Esophagus muscularis mucosa (tissue), 4 donors: ENCODE measurements around the gene HIGD1A. TPM values are rescaled to one million over a fixed set of nuclear protein-coding genes. Genes with fewer than 3 reads are reported as not detected.

Experiments used
- DNase-seq: peaks from one replicate; pipeline ENCODE4 v3.0.0-alpha.2; 2017; ENCODE audit errors: extremely low spot score
- H3K27ac ChIP-seq, 4 donors: fragments of 200-600 bp; sonication (generic); replicated peaks in 1 of 4; 1 replicate in 3 of 4; 2 replicates in 1 of 4; pipeline ENCODE4 v1.5.1; 2016 to 2019; ENCODE audit warnings: mild to moderate bottlenecking in 1 of 4
- H3K27me3 ChIP-seq, 4 donors: fragments of 200-600 bp; sonication (generic); one replicate each; pipeline versions ENCODE4 v1.5.1 to v1.6.0; 2016 to 2019
- H3K36me3 ChIP-seq, 4 donors: fragments of 200-600 bp; sonication (generic); one replicate each; pipeline ENCODE4 v1.5.1; 2016 to 2019
- H3K4me1 ChIP-seq, 4 donors: fragments of 200-600 bp; sonication (generic); one replicate each; pipeline ENCODE4 v1.5.1; 2016 to 2019
- H3K4me3 ChIP-seq, 4 donors: fragments of 200-600 bp; sonication (generic); 1 replicate in 2 of 4; 2 replicates in 2 of 4; pipeline ENCODE4 v1.5.1; 2016 to 2019; ENCODE audit warnings: mild to moderate bottlenecking in 4 of 4, moderate library complexity in 1 of 4
- H3K9me3 ChIP-seq, 4 donors: fragments of 200-600 bp; sonication (generic); 1 replicate in 3 of 4; 2 replicates in 1 of 4; pipeline ENCODE4 v1.5.1; 2016 to 2019
- EP300 ChIP-seq: sonication (generic); formaldehyde crosslinking; IDR thresholded peaks from one replicate; pipeline ENCODE4 v1.6.1; 2017; ENCODE audit warnings: antibody characterized with exemption
- POLR2A ChIP-seq: fragments of 450-650 bp; IDR thresholded peaks from one replicate; pipeline ENCODE4 v1.6.1; 2017; ENCODE audit warnings: antibody characterized with exemption, moderate library complexity, mild to moderate bottlenecking, low read depth
- POLR2AphosphoS5 ChIP-seq, 2 donors: sonication (generic); formaldehyde crosslinking; IDR thresholded peaks; one replicate each; pipeline ENCODE4 v1.6.1; 2017; ENCODE audit warnings: antibody characterized with exemption in 2 of 2
- WGBS: methylation state at CpG from one replicate; pipeline ENCODE4 v1.1.5; 2018; 5-methylcytosine and 5-hydroxymethylcytosine counted together
- intact Hi-C: fragments of 100-400 bp; cut with DNase I; formaldehyde crosslinking; loops from one replicate; pipeline ENCODE4 v1.15.1; 2023
- total RNA-seq, 4 donors: library from RNA; depleted of rRNA; stranded (reverse); fragments of >200 nt; gene quantifications; one replicate each; pipeline versions ENCODE4 v1.1.0 to v1.2.1, GENCODE V29; 2016
- TF ChIP-seq, protein P1 (sequence below), 3 experiments: fragments of 200-600 bp in 2 of 3; fragments of 450-650 bp in 1 of 3; sonication (generic) in 2 of 3; IDR thresholded peaks; one replicate each; pipeline ENCODE4 v1.5.1; 2017 to 2019; ENCODE audit warnings: antibody characterized with exemption in 3 of 3, mild to moderate bottlenecking in 2 of 3, moderate library complexity in 1 of 3

Gene HIGD1A
- total RNA-seq, 4 donors from 2014 or later = 161 to 407 (median 272) TPM

DNA sequence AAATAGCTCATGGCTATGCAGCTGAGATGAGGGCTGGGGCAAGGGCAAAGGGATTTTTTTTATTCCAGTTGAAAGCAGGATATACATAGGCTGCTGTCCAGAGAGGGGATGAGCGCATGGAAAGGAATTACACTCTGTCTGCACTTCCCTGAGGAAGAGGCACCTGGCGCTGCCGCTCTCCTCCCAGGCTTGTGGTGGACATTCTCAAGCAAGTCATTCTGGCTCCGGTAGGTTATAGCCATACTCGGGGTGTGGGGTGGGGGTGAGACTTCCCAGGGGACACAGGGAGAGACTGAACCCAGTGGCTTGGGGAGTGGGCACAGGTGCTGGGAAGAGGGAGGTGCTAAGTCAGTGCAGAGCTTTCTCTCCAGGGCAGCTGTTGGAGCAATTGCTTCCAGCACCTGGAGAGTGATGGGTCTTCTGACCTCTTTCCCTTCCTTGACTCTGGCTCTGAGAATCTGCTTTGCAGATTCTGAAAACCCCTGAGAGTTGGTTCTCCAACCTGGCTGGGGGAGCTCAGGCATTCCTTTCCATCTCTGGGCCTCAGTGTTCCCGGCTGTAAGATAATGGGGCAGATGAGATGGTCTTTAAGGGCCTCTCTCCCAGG is 47.0 kb upstream of the HIGD1A start:
- TF ChIP-seq EP300 = no peak
- no peaks in the 10 kb centered on the region for H3K36me3 ChIP-seq
- intact Hi-C loops = no loop called here
- WGBS = 86% methylated on average over 6 of the region's 6 CpGs
- peak overlapping the region in 1 of 4 donors; percentile 11 for H3K27ac ChIP-seq
- DNase-seq = no peak
- H3K9me3 ChIP-seq = no peaks in the 10 kb centered on the region
- H3K4me3 ChIP-seq = no peak overlapping the region
- no peaks in the 10 kb centered on the region for H3K27me3 ChIP-seq
- H3K4me1 ChIP-seq = peaks cover 14 to 28% (median 26%) of the 10 kb centered on the region in 4 donors

GRCh38 chr3:42850263-42850662 is 46.0 kb upstream of the HIGD1A start:
- Histone ChIP-seq H3K27ac (no peak overlapping the region), H3K9me3 (no peaks in the 10 kb centered on the region), H3K4me1 (peaks cover 19 to 39% (median 37%) of the 10 kb centered on the region in 4 donors), H3K36me3 (no peaks in the 10 kb centered on the region), H3K27me3 (no peaks in the 10 kb centered on the region), H3K4me3 (no peak overlapping the region)
- 96% methylated on average over 3 of the region's 3 CpGs for WGBS
- intact Hi-C loops = no loop called here
- TF ChIP-seq, protein P1, sequence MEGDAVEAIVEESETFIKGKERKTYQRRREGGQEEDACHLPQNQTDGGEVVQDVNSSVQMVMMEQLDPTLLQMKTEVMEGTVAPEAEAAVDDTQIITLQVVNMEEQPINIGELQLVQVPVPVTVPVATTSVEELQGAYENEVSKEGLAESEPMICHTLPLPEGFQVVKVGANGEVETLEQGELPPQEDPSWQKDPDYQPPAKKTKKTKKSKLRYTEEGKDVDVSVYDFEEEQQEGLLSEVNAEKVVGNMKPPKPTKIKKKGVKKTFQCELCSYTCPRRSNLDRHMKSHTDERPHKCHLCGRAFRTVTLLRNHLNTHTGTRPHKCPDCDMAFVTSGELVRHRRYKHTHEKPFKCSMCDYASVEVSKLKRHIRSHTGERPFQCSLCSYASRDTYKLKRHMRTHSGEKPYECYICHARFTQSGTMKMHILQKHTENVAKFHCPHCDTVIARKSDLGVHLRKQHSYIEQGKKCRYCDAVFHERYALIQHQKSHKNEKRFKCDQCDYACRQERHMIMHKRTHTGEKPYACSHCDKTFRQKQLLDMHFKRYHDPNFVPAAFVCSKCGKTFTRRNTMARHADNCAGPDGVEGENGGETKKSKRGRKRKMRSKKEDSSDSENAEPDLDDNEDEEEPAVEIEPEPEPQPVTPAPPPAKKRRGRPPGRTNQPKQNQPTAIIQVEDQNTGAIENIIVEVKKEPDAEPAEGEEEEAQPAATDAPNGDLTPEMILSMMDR (IDR thresholded peaks at IDR 0.05) = no peak
- TF ChIP-seq POLR2A (no peak), POLR2AphosphoS5 (IDR thresholded peaks at IDR 0.05) (no peak), EP300 (no peak)
- no peak for DNase-seq

- intact Hi-C loops = no loop called here
- TF ChIP-seq, protein P1 (IDR thresholded peaks at IDR 0.05) = no peak
- TF ChIP-seq POLR2A (no peak), POLR2AphosphoS5 (IDR thresholded peaks at IDR 0.05) (no peak), EP300 (no peak)
- WGBS = 99% methylated on average over 7 of the region's 7 CpGs
- H3K4me3 ChIP-seq = no peak overlapping the region
- no peaks in the 10 kb centered on the region for H3K36me3 ChIP-seq
- no peak for DNase-seq
- H3K9me3 ChIP-seq = no peaks in the 10 kb centered on the region
- H3K27ac ChIP-seq = no peak overlapping the region
- H3K27me3 ChIP-seq = no peaks in the 10 kb centered on the region
- H3K4me1 ChIP-seq = peaks cover 19 to 52% (median 49%) of the 10 kb centered on the region in 4 donors
Observed at GRCh38 chr3:42849017-42849416, 44.7 kb upstream of the HIGD1A start.

GRCh38 chr3:42847731-42848130 is 43.4 kb upstream of the HIGD1A start:
- 55% methylated on average over 4 of the region's 4 CpGs for WGBS

GRCh38 chr3:42846685-42847522 is 42.6 kb upstream of the HIGD1A start:
- Histone ChIP-seq H3K27me3 (no peaks in the 10 kb centered on the region), H3K36me3 (no peaks in the 10 kb centered on the region), H3K4me3 (no peak overlapping the region), H3K9me3 (no peaks in the 10 kb centered on the region), H3K27ac (peak overlapping the region; percentile 67 to 82 (median 75)), H3K4me1 (peaks cover 22 to 73% (median 60%) of the 10 kb centered on the region in 4 donors)
- 40% methylated on average over 5 of the region's 5 CpGs for WGBS
- intact Hi-C loops = no loop called here
- no peak for DNase-seq
- TF ChIP-seq POLR2AphosphoS5 (IDR thresholded peaks at IDR 0.05) = peak in 1 of 2 donors; percentile 3
- TF ChIP-seq POLR2A = no peak
- TF ChIP-seq EP300 = no peak

More at GRCh38 chr3:42847731-42848130, 43.4 kb upstream of the HIGD1A start:
- intact Hi-C loops = no loop called here
- H3K27me3 ChIP-seq = no peaks in the 10 kb centered on the region
- no peak overlapping the region for H3K4me3 ChIP-seq
- no peak for DNase-seq
- no peaks in the 10 kb centered on the region for H3K36me3 ChIP-seq
- peak overlapping the region; percentile 67 to 82 (median 75) for H3K27ac ChIP-seq
- TF ChIP-seq, protein P1 (IDR thresholded peaks at IDR 0.05) = no peak
- TF ChIP-seq EP300 (peak; percentile 33), POLR2A (no peak), POLR2AphosphoS5 (IDR thresholded peaks at IDR 0.05) (peak in 1 of 2 donors; percentile 5)
- peaks cover 27 to 64% (median 58%) of the 10 kb centered on the region in 4 donors for H3K4me1 ChIP-seq
- no peaks in the 10 kb centered on the region for H3K9me3 ChIP-seq
